Neuronal stem cell (in vitro differentiated cells): Measurements from ENCODE around the gene MFAP1.

Experiments
- DNase-seq: peaks from one replicate; pipeline ENCODE4 v3.0.0-alpha.2; 2013; ENCODE audit warnings: low spot score
- H2AFZ ChIP-seq: one replicate; pipeline ENCODE4 v1.6.1; 2013; ENCODE audit warnings: mild to moderate bottlenecking, low read length, inconsistent platforms
- H2AK5ac ChIP-seq: 2 replicates; pipeline ENCODE4 v1.6.1; 2013; ENCODE audit warnings: low read depth, mild to moderate bottlenecking, inconsistent platforms, low read length, moderate library complexity, mixed read lengths
- H2BK120ac ChIP-seq: 2 replicates; pipeline ENCODE4 v1.6.1; 2013; ENCODE audit warnings: low read depth, mild to moderate bottlenecking, inconsistent platforms, low read length, moderate library complexity, mixed read lengths
- H2BK12ac ChIP-seq: one replicate; pipeline ENCODE4 v1.6.1; 2013; ENCODE audit warnings: low read length, inconsistent platforms
- H2BK15ac ChIP-seq: 2 replicates; pipeline ENCODE4 v1.6.1; 2013; ENCODE audit warnings: mild to moderate bottlenecking, low read length, inconsistent platforms, mixed read lengths
- H2BK5ac ChIP-seq: one replicate; pipeline ENCODE4 v1.6.1; 2013; ENCODE audit warnings: inconsistent platforms, mild to moderate bottlenecking, low read length, moderate library complexity
- H3K14ac ChIP-seq: one replicate; pipeline ENCODE4 v1.6.1; 2013; ENCODE audit warnings: low read length, inconsistent platforms
- H3K18ac ChIP-seq: 2 replicates; pipeline ENCODE4 v1.6.1; 2013; ENCODE audit warnings: low read length, inconsistent platforms
- H3K23ac ChIP-seq: 2 replicates; pipeline ENCODE4 v1.6.1; 2013; ENCODE audit warnings: low read depth, mild to moderate bottlenecking, mixed read lengths, low read length, inconsistent platforms; ENCODE audit not compliant: poor library complexity
- H3K27ac ChIP-seq: replicated peaks from 3 replicates; pipeline ENCODE4 v1.5.1; 2013; ENCODE audit warnings: low read length, inconsistent platforms
- H3K27me3 ChIP-seq, 3 experiments: 2 replicates each; pipeline ENCODE4 v1.6.1; 2013; ENCODE audit warnings: low read length in 3 of 3, mild to moderate bottlenecking in 2 of 3, inconsistent platforms in 1 of 3, low read depth in 1 of 3, mixed read lengths in 1 of 3, moderate library complexity in 1 of 3; ENCODE audit not compliant: control insufficient read depth in 3 of 3, insufficient read depth in 3 of 3
- H3K36me3 ChIP-seq, 2 donors: replicated peaks in 1 of 2; 2 replicates each; pipeline ENCODE4 v1.6.1; 2013; ENCODE audit warnings: low read length in 2 of 2; ENCODE audit not compliant: control insufficient read depth in 2 of 2, insufficient read depth in 2 of 2
- H3K4ac ChIP-seq: 2 replicates; pipeline ENCODE4 v1.6.1; 2013; ENCODE audit warnings: inconsistent platforms, mild to moderate bottlenecking, low read length, moderate library complexity
- H3K4me1 ChIP-seq, 2 donors: 1 replicate in 1 of 2; 2 replicates in 1 of 2; pipeline ENCODE4 v1.6.1; 2013; ENCODE audit warnings: low read length in 2 of 2, low read depth in 1 of 2; ENCODE audit not compliant: control insufficient read depth in 2 of 2, insufficient read depth in 1 of 2
- H3K4me2 ChIP-seq: one replicate; pipeline ENCODE4 v1.6.1; 2013; ENCODE audit warnings: mild to moderate bottlenecking, low read length, inconsistent platforms; ENCODE audit not compliant: insufficient read depth, poor library complexity, severe bottlenecking
- H3K4me3 ChIP-seq, 2 donors: 2 replicates each; pipeline ENCODE4 v1.5.1; 2013; ENCODE audit warnings: low read length in 2 of 2, mild to moderate bottlenecking in 2 of 2, inconsistent platforms in 1 of 2, moderate library complexity in 1 of 2
- H3K79me1 ChIP-seq: one replicate; pipeline ENCODE4 v1.6.1; 2013; ENCODE audit warnings: low read depth, mild to moderate bottlenecking, inconsistent platforms, low read length, moderate library complexity
- H3K9ac ChIP-seq: one replicate; pipeline ENCODE4 v1.6.1; 2013; ENCODE audit warnings: mild to moderate bottlenecking, low read depth, low read length, inconsistent platforms; ENCODE audit not compliant: poor library complexity
- H3K9me3 ChIP-seq, 2 donors: replicated peaks in 1 of 2; 2 replicates each; pipeline versions ENCODE3 to v1.6.1; 2013; ENCODE audit warnings: low read length in 2 of 2, mild to moderate bottlenecking in 2 of 2, inconsistent platforms in 1 of 2, low read depth in 1 of 2, mixed read lengths in 1 of 2, moderate library complexity in 1 of 2; ENCODE audit not compliant: control insufficient read depth in 2 of 2, insufficient read depth in 1 of 2
- H4K8ac ChIP-seq: one replicate; pipeline ENCODE4 v1.6.1; 2013; ENCODE audit warnings: low read depth, mild to moderate bottlenecking, inconsistent platforms, low read length, moderate library complexity
- H4K91ac ChIP-seq: one replicate; pipeline ENCODE4 v1.6.1; 2013; ENCODE audit warnings: low read length, low read depth, mild to moderate bottlenecking, inconsistent platforms; ENCODE audit not compliant: poor library complexity
- WGBS, 2 donors: extraction: QIAGEN DNeasy Blood & Tissue Kit; methylation state at CpG; one replicate each; pipeline ENCODE4 v1.1.7; 2013; ENCODE audit warnings: missing lambda C conversion rate in 2 of 2, mixed read lengths in 1 of 2; ENCODE audit not compliant: insufficient read length in 2 of 2, insufficient replicate concordance in 1 of 2; ENCODE audit errors: extremely low coverage in 2 of 2; 5-methylcytosine and 5-hydroxymethylcytosine counted together

MFAP1 gene

DNA sequence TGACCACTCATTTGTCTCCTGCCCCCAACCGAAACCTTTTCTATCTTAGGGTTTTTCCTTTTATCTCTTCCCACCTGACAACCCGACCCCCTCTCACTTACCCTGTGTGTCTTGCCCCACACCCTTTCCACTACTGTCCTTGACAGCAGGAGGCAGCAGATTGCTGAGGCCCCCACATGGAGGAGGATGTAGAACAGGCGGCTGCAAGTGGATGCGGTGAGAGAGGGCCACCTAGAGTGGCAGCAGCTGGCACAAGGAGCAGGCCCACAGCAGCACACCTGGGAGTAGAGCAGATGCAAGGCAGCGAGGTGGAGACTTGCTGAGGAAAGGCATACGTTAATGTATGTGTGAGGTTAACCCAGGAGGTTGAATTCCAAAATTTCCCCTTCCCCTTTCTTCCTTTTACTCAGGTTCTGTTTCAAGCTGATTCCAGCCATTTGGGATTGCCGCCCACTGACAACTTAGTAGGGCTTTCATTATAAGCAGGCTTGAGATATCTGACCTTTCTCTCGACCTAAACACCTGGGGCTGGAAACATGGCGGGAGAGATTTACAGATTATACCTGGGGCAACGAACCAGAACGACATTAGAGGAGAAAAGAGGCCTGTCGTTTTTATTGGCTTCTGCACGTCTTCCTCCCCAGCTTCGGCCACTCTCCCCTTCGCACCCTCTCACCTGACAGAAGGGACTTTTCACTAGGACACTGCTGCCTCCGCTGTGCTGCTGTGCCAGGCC, 25.1 kb downstream of the MFAP1 start:
- no peak for DNase-seq
- WGBS, 2 donors = no CpG with 5 or more reads among the region's 16 CpGs
- no peaks in the 10 kb centered on the region for H3K27me3 ChIP-seq

DNA sequence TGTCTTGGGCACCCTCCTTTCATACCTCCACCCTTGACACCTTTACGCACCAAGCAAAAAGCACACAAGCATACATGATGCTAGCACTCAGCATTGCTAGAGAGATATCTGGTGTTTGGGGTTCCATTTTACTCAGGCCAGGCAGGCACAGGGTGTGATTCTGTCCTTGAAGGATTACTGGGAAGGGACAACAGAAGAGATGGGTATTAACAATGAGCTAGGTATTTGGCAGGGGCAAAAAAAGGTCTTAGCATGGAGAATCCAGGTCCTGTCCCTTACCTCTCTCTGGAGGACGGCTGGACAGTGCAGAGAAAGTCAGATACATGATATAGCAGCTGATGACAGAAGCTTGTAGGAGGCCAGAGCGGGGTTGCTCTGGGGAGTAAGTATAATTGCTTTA, 27.9 kb downstream of the MFAP1 start:
- H3K27me3 ChIP-seq = no peaks in the 10 kb centered on the region
- peaks cover 13 to 14% of the 10 kb centered on the region in 2 donors for H3K4me1 ChIP-seq
- no peak overlapping the region for H4K91ac ChIP-seq
- DNase-seq = no peak
- H3K4me2 ChIP-seq = no peak overlapping the region
- no peak overlapping the region for H2BK120ac ChIP-seq
- H3K4ac ChIP-seq = no peak overlapping the region
- no peak overlapping the region for H3K23ac ChIP-seq
- H2BK5ac ChIP-seq = no peak overlapping the region
- H3K9ac ChIP-seq = no peak overlapping the region
- no peaks in the 10 kb centered on the region for H3K9me3 ChIP-seq
- no peak overlapping the region for H2AFZ ChIP-seq
- peaks cover 6% of the 10 kb centered on the region for H3K79me1 ChIP-seq
- H3K14ac ChIP-seq = no peak overlapping the region
- no peak overlapping the region for H2BK12ac ChIP-seq
- H3K4me3 ChIP-seq = no peak overlapping the region
- H3K18ac ChIP-seq = no peak overlapping the region
- no CpG with 5 or more reads among the region's 3 CpGs for WGBS, 2 donors
- H2BK15ac ChIP-seq = no peak overlapping the region
- H3K36me3 ChIP-seq = peaks cover 38 to 76% of the 10 kb centered on the region in 2 donors
- H4K8ac ChIP-seq = no peak overlapping the region
- no peak overlapping the region for H3K27ac ChIP-seq
- no peak overlapping the region for H2AK5ac ChIP-seq

More for the DNA sequence above, 25.1 kb downstream of the MFAP1 start:
- peaks cover 35 to 85% of the 10 kb centered on the region in 2 donors for H3K36me3 ChIP-seq
- H4K8ac ChIP-seq = no peak overlapping the region
- H3K4me3 ChIP-seq = no peak overlapping the region
- H3K23ac ChIP-seq = peak overlapping the region; percentile 52
- no peak overlapping the region for H2BK12ac ChIP-seq
- H2BK120ac ChIP-seq = no peak overlapping the region
- H3K9me3 ChIP-seq = no peaks in the 10 kb centered on the region
- peaks cover 5 to 6% of the 10 kb centered on the region in 2 donors for H3K4me1 ChIP-seq
- H2BK5ac ChIP-seq = no peak overlapping the region
- no peak overlapping the region for H3K4ac ChIP-seq
- H3K4me2 ChIP-seq = no peak overlapping the region
- H3K14ac ChIP-seq = peak overlapping the region; percentile 14
- H3K18ac ChIP-seq = peak overlapping the region; percentile 73
- H4K91ac ChIP-seq = no peak overlapping the region
- peaks cover 6% of the 10 kb centered on the region for H3K79me1 ChIP-seq
- no peak overlapping the region for H2BK15ac ChIP-seq
- no peak overlapping the region for H2AFZ ChIP-seq
- peak overlapping the region; percentile 86 for H3K27ac ChIP-seq
- H2AK5ac ChIP-seq = peak overlapping the region; percentile 12
- peak overlapping the region; percentile 38 for H3K9ac ChIP-seq

DNA sequence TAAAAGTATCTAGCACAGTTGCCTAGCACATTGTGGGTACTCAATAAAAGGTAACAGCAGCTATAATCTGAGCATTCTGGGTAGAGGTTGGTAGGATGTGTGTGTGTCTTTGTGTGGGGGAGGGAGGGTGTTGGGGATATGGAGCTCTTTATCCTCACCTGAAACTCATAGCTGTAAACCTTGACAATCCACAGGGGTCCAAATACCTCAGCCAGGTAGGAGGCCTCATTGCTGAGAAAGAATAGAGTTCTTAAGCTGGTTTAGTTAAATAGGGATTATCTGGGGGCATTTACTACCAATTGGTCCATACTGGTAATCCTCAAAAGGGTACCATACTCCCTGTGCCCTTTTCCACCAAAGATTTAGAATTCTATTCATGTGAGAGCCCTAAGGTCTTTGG, 28.5 kb downstream of the MFAP1 start:
- peaks cover 38 to 70% of the 10 kb centered on the region in 2 donors for H3K36me3 ChIP-seq
- peaks cover 15% of the 10 kb centered on the region in 2 donors for H3K4me1 ChIP-seq

DNA sequence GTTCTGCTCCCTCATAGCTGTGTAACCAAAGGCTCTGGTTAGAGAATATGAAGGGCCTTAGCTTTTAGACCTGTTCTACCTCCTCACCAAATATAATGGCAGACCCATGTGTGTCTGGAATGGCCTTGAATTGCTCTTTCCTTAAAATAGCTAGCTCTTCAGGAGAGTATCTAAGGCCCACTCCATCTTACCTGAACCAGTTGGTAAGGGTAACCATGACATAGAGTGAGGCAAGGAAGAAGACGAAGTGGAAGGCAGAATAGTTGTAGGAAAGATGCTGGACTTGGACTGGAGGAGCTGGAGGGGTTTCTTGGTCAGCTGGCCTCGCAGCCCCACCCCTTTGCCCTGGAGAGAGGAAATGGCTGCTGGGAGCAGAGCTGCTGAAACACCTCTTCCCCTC, 29.3 kb downstream of the MFAP1 start:
- H4K8ac ChIP-seq = no peak overlapping the region
- peaks cover 14 to 15% of the 10 kb centered on the region in 2 donors for H3K4me1 ChIP-seq
- H3K36me3 ChIP-seq = peaks cover 38 to 68% of the 10 kb centered on the region in 2 donors
- no peak overlapping the region for H2BK5ac ChIP-seq
- H3K27me3 ChIP-seq = no peaks in the 10 kb centered on the region
- no peak overlapping the region for H3K23ac ChIP-seq
- H3K79me1 ChIP-seq = peaks cover 3% of the 10 kb centered on the region
- H3K4ac ChIP-seq = no peak overlapping the region
- H2BK12ac ChIP-seq = no peak overlapping the region
- H2BK15ac ChIP-seq = no peak overlapping the region
- H3K9me3 ChIP-seq = no peaks in the 10 kb centered on the region
- no peak overlapping the region for H3K14ac ChIP-seq
- no peak overlapping the region for H3K18ac ChIP-seq
- no peak overlapping the region for H3K4me2 ChIP-seq
- WGBS, 2 donors = no CpG with 5 or more reads among the region's 2 CpGs
- H3K4me3 ChIP-seq = no peak overlapping the region
- DNase-seq = no peak
- no peak overlapping the region for H3K27ac ChIP-seq
- no peak overlapping the region for H2AFZ ChIP-seq
- H4K91ac ChIP-seq = no peak overlapping the region
- H2BK120ac ChIP-seq = no peak overlapping the region
- no peak overlapping the region for H2AK5ac ChIP-seq
- H3K9ac ChIP-seq = no peak overlapping the region

More for the DNA sequence above, 28.5 kb downstream of the MFAP1 start:
- Histone ChIP-seq H4K8ac (no peak overlapping the region), H3K14ac (no peak overlapping the region), H2AFZ (no peak overlapping the region), H3K4me3 (no peak overlapping the region), H3K27ac (no peak overlapping the region), H2BK15ac (no peak overlapping the region), H3K79me1 (peaks cover 6% of the 10 kb centered on the region), H2BK120ac (no peak overlapping the region), H3K23ac (no peak overlapping the region), H3K4ac (no peak overlapping the region), H3K4me2 (no peak overlapping the region), H2BK12ac (no peak overlapping the region), H3K27me3 (no peaks in the 10 kb centered on the region), H2BK5ac (no peak overlapping the region), H2AK5ac (no peak overlapping the region), H4K91ac (no peak overlapping the region), H3K9me3 (no peaks in the 10 kb centered on the region), H3K18ac (no peak overlapping the region), H3K9ac (no peak overlapping the region)
- DNase-seq = no peak
